ENCODE data around the gene SORCS2.

The SORCS2 gene

DNA sequence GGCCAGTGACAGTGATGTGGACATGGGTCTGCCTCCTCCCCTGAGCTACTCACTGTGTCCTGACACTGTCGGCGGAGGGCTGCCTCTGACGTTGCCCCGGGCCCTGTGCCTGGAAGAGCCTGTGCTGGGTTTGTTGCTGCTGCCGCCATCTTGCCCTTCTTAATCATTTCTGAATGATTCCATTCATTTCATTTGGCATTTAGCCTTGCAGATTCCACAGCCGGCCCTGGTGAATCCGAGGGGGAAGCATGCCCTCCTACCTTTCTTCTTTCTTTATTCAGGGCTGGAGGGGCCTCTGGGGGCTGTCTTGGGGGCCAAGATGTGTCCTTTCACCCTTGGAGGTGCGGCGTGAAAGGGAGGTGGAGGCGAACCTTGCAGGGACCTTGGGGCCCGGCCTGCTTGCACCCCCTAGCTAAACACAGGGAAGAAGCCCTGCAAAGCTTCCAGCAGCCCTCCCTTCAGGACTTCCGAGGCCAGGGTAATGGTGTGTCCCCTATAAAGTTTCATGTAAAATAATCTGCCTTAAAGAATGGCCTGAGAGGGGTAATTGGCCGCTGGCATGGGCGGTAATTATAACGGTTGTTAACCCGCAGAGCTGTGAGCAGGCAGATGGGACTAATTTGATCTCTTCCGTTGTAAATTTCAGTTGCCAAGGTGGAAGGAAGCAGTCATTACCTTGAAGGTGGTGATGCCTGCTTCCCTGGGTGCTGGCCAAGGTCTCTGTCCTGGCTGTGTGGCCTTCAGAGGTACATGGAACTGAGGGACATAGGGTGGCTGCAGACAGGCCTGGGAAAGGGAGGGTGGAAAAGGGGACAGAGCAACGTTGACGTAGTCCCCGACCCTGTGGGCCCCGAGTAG, 150.1 kb downstream of the SORCS2 start:
- no peak for DNase-seq

DNA sequence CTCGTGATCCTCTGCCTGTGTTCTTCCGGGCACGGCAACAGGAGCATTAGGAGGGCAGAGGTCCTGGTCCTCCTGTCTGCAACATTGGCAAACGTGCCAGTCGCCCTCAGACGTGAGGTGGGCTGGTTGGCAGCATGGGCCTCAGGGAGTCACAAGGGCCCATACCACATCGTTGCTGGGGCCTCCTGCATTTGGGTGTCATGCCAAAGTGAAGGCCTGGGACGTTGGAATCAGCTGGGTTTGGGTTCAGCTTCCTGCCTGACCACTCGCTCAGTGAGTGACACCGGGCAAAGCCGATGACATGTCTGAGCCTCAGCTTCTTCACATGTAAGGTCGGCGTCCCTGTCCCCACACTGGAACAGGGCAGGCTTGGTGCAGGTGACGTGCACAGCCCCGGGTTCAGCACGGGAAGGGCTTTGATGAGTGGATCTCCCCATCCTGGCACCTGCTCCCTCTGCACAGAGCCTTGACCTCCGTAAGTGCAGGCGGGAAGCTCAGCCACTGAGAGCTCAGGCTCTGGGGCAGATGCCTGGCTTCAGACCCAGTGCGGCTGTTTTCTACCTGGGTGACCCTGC, 150.8 kb downstream of the SORCS2 start:
- no peak for DNase-seq

DNA sequence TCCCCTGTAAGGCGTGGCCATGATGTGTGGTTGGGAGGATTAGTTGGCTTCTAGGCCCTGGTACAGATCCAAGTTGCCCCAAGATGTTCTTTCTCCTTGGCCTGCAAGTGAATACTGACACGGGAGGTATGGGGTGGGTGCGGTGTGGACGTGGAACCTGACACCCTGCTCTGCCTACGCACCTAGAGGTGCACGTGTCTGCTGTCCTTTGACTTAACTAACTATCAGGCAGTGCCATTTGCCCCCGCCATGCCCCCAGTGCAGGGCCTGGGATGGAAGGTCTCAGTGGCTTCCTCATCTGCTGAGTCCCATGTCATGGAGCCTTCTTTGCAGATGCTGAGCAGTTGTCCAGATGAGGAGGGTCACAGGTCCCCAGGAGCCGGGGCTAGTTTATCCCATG, 151.6 kb downstream of the SORCS2 start:
- no peak for DNase-seq

- DNase-seq: no peak
Measured at GRCh38 chr4:7344636-7345155, 152.4 kb downstream of the SORCS2 start.

DNA sequence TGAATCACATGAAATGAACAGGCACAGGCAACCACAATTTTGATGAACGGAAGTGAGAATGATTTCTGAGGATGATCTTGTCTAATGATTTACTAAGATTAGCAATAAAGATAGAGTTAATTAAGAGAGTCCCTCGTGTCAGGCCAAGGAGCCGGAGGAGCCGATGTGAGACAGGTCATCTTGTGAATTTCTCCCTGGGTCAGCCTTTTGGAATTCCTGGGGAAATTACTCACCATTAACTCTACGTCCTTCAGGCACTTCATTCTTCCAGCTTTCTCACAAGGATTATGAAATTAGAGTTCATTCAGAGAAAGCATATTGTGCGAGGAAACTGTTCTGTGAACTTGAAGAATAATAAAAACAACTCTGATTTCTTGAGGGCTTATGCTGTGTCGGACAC, 155.6 kb downstream of the SORCS2 start:
- DNase-seq: no peak

- no peak for DNase-seq
Measured at GRCh38 chr4:7348946-7349900, 156.9 kb downstream of the SORCS2 start.

DNA sequence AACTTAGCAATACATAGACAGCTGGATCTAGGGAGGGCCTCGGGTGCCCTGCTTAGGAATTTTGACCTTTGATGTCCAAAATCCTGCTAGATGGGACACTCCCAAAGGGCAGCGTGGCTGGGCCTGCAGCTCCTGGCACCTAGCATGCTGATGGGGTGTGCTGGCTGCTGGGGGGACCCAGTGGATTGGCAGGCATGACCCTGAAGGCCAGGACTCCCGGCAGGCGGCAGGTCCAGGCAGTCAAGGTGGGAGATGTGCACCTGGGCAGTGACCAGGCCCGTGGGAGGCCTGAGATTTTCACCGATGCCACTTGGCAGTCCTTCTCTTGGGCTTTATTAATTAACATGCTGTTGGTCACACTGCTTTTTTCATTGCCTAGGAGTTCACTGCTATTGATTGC, 158.1 kb downstream of the SORCS2 start:
- DNase-seq: no peak

GRCh38 chr4:7351014-7351413, 158.7 kb downstream of the SORCS2 start:
- no peak for DNase-seq

- no peak for DNase-seq
Measured at GRCh38 chr4:7352486-7352885, 160.1 kb downstream of the SORCS2 start.

GRCh38 chr4:7353046-7353790, 160.9 kb downstream of the SORCS2 start:
- DNase-seq: no peak

GRCh38 chr4:7353846-7354610, 161.7 kb downstream of the SORCS2 start:
- no peak for DNase-seq

DNA sequence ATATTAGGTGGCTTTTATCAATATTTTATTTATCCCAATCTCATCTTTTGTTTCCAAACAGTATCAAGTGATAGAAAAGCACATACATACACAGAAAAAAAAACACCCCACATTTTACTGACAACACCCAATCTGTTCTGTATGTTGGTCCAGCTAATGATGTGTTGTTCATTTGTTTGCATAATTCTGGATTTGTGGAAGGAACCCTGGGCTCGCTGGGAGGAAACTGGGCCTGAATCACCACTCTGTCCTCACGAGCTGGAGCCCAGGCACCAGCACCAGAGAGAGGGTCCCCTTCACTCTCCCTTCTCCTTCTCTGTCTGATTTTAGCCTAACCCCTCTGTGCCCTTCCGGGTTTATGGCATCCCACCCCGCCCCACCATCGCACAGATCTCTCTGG, 162.6 kb downstream of the SORCS2 start:
- no peak for DNase-seq

GRCh38 chr4:7355795-7356194, 163.5 kb downstream of the SORCS2 start:
- DNase-seq: no peak

- no peak for DNase-seq
Measured at GRCh38 chr4:7356667-7357310, 164.5 kb downstream of the SORCS2 start.

- DNase-seq: no peak
Measured at GRCh38 chr4:7357323-7357722, 165.0 kb downstream of the SORCS2 start.

GRCh38 chr4:7358100-7358735, 165.9 kb downstream of the SORCS2 start:
- no peak for DNase-seq

GRCh38 chr4:7359400-7360062, 167.2 kb downstream of the SORCS2 start:
- no peak for DNase-seq

DNA sequence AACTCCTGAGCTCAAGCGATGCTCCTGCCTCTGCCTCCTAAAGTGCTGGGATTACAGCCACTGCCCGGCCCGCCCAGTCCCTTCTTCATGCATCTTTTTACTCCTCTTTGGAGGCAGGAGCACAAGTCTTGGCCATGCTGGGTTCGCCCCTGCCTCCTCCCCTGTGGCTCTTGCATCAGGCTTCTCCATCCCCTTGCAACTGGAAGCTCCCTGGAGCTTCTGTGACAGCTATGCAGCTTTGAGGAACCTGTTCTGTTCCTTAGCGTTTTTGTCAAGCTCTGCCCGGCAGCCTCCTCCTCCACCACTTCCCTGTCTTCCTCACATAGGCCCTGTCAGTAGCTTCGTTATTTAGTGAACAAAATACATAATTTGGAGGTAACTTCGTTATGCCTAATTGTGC, 168.5 kb downstream of the SORCS2 start:
- DNase-seq: no peak

- no peak for DNase-seq
Measured at GRCh38 chr4:7361280-7361895, 169.1 kb downstream of the SORCS2 start.

GRCh38 chr4:7362341-7362740, 170.0 kb downstream of the SORCS2 start:
- no peak for DNase-seq
